Loucy (cell line): Measurements from ENCODE around the gene ATP5MC3.
"Not testable (repeated sequence)": the region's sequence is repeated elsewhere in the genome, so short reads cannot be mapped to it uniquely, and the experiment has no call there.

Experiments used
- H2AFZ ChIP-seq: fragments of 200-600 bp; sonication (generic); 2 replicates; pipeline ENCODE4 v1.6.0; 2016; ENCODE audit warnings: antibody characterized with exemption, mild to moderate bottlenecking, low read length, moderate library complexity
- H3F3A ChIP-seq: fragments of 200-600 bp; 2 replicates; pipeline ENCODE4 v1.6.0; 2016; ENCODE audit warnings: antibody characterized with exemption, low read depth, mild to moderate bottlenecking
- H3K27me3 ChIP-seq: fragments of 200-600 bp; sonication (generic); 2 replicates; pipeline ENCODE4 v1.6.1; 2014; ENCODE audit warnings: low read length, mild to moderate bottlenecking; ENCODE audit not compliant: insufficient read depth, poor library complexity, severe bottlenecking
- H3K36me3 ChIP-seq: fragments of 200-600 bp; sonication (generic); 2 replicates; pipeline ENCODE4 v1.6.1; 2016; ENCODE audit warnings: low read length; ENCODE audit not compliant: insufficient read depth
- H3K4me1 ChIP-seq: fragments of 200-600 bp; sonication (generic); 2 replicates; pipeline ENCODE4 v1.5.1; 2014; ENCODE audit warnings: low read length, mild to moderate bottlenecking; ENCODE audit not compliant: insufficient read depth, poor library complexity, severe bottlenecking
- H3K4me2 ChIP-seq: fragments of 200-600 bp; sonication (generic); 2 replicates; pipeline ENCODE4 v1.6.0; 2014; ENCODE audit warnings: antibody characterized with exemption, low read length, low read depth, mild to moderate bottlenecking; ENCODE audit not compliant: poor library complexity, severe bottlenecking
- H3K4me3 ChIP-seq: fragments of 200-600 bp; sonication (generic); 2 replicates; pipeline ENCODE4 v1.5.1; 2014; ENCODE audit warnings: low read length, mild to moderate bottlenecking, mixed read lengths; ENCODE audit not compliant: poor library complexity, severe bottlenecking
- H3K79me2 ChIP-seq: fragments of 200-600 bp; sonication (generic); 2 replicates; pipeline ENCODE4 v1.6.1; 2014; ENCODE audit warnings: low read length; ENCODE audit not compliant: insufficient read depth
- H3K9ac ChIP-seq: fragments of 200-600 bp; sonication (generic); 2 replicates; pipeline ENCODE4 v1.6.0; 2014; ENCODE audit warnings: mild to moderate bottlenecking, low read depth, low read length, moderate library complexity; ENCODE audit not compliant: poor library complexity, severe bottlenecking
- H3K9me2 ChIP-seq: fragments of 200-600 bp; sonication (generic); replicated peaks from 2 replicates; pipeline ENCODE4 v1.6.1; 2016; ENCODE audit warnings: low read depth, low read length, mixed read lengths
- H3K9me3 ChIP-seq: fragments of 200-600 bp; sonication (generic); 2 replicates; pipeline ENCODE4 v1.6.1; 2014; ENCODE audit warnings: mild to moderate bottlenecking, antibody characterized with exemption, low read length, low read depth; ENCODE audit not compliant: insufficient read depth
- H4K20me1 ChIP-seq: fragments of 200-600 bp; sonication (generic); 2 replicates; pipeline ENCODE4 v1.6.0; 2014; ENCODE audit warnings: antibody characterized with exemption, low read length, mild to moderate bottlenecking; ENCODE audit not compliant: insufficient read depth, poor library complexity, severe bottlenecking
- CTCF ChIP-seq: fragments of 200-600 bp; sonication (generic); conservative IDR thresholded peaks from 2 replicates; pipeline ENCODE4 v1.5.1; 2014; ENCODE audit warnings: mild to moderate bottlenecking, antibody characterized with exemption, low read length
- EZH2phosphoT487 ChIP-seq: fragments of 200-600 bp; IDR thresholded peaks from 2 replicates; pipeline ENCODE4 v1.6.1; 2018; ENCODE audit warnings: antibody characterized with exemption, mild to moderate bottlenecking, moderate library complexity, borderline replicate concordance

The ATP5MC3 gene

GRCh38 chr2:175181104-175181876 is at the start of gene ATP5MC3:
ATP5MC3 (minus strand) TSS chr2:175181710; CDS start chr2:175181393, 317 bp downstream.
- H3K79me2 ChIP-seq, result peaks cover 58% of the 10 kb centered on the region
- no peaks in the 10 kb centered on the region for H3F3A ChIP-seq
- H2AFZ ChIP-seq, result peak within 1 kb of the TSS; percentile 99
- TF ChIP-seq CTCF (peak; percentile 33; the same call in 1 of the 2 replicates), EZH2phosphoT487 (no peak)
- H4K20me1 ChIP-seq, result peaks cover 52% of the 10 kb centered on the region
- H3K4me1 ChIP-seq, result peaks cover 47% of the 10 kb centered on the region
- H3K4me2 ChIP-seq, result peak within 1 kb of the TSS; percentile 90
- H3K36me3 ChIP-seq, result peaks cover 34% of the 10 kb centered on the region; the same call in 1 of the 2 replicates
- H3K4me3 ChIP-seq, result peak within 1 kb of the TSS; percentile 98
- H3K9me3 ChIP-seq, result no peaks in the 10 kb centered on the region
- H3K9ac ChIP-seq, result peak within 1 kb of the TSS; percentile 98
- H3K27me3 ChIP-seq, result no peaks in the 10 kb centered on the region
- no peaks in the 10 kb centered on the region for H3K9me2 ChIP-seq

- not testable (repeated sequence) for H3K9ac ChIP-seq, H3F3A ChIP-seq, H3K79me2 ChIP-seq, H4K20me1 ChIP-seq, H3K36me3 ChIP-seq, H3K4me2 ChIP-seq, H2AFZ ChIP-seq, H3K9me3 ChIP-seq, H3K27me3 ChIP-seq, H3K9me2 ChIP-seq, H3K4me3 ChIP-seq
- H3K4me1 ChIP-seq, result peaks cover 24% of the 10 kb centered on the region
Observed at GRCh38 chr2:175228601-175229000, 47.1 kb upstream of the ATP5MC3 start.

DNA sequence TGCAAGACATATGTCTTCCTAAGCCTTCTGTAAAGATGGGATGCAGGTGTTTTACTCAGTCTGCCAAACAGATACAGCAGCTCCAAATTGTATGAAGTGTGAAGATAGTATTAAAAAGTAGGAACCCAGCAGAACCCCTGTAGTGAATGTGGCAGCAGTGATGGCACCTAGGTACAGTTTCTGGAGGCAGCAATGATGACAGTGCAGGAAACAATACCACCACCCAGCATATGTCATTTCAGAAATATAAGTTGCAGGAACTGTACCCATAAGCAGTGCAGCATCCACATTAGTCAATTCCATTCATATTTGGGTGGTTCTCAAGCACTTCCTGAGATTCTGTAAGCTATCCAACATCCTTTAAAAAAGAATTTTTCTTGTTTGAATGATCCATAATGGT is 46.7 kb upstream of the ATP5MC3 start:
- no peaks in the 10 kb centered on the region for H3F3A ChIP-seq
- H3K9me2 ChIP-seq, result no peaks in the 10 kb centered on the region
- no peak overlapping the region for H3K4me3 ChIP-seq
- H3K4me2 ChIP-seq, result no peak overlapping the region
- H3K79me2 ChIP-seq, result no peaks in the 10 kb centered on the region
- H3K9me3 ChIP-seq, result no peaks in the 10 kb centered on the region
- H3K36me3 ChIP-seq, result no peaks in the 10 kb centered on the region
- no peaks in the 10 kb centered on the region for H3K27me3 ChIP-seq
- no peak overlapping the region for H2AFZ ChIP-seq
- H3K9ac ChIP-seq, result no peak overlapping the region
- no peaks in the 10 kb centered on the region for H4K20me1 ChIP-seq
- TF ChIP-seq EZH2phosphoT487 (no peak), CTCF (no peak)
- H3K4me1 ChIP-seq, result peaks cover 20% of the 10 kb centered on the region

DNA sequence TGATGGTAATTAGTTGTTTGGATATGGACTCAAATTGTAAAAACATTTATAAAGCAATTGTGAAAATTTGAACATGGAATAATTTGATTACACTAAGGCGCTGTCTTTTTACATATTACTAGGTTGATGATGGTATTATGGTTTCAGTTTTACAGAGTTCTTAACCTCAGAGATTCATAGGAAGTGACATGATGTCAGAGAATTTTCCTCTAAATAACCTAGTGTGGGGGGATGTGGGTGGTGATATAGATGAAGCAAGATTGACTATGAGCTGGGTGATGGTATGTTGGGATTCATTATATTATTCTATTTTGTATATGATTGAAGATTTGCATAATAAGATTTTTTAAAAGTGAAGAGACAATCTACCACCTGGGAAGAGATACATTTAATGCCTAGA is 45.9 kb upstream of the ATP5MC3 start:
- no peak for TF ChIP-seq CTCF
- no peak for TF ChIP-seq EZH2phosphoT487
- Histone ChIP-seq H3F3A (no peaks in the 10 kb centered on the region), H3K9me3 (no peaks in the 10 kb centered on the region), H3K4me3 (no peak overlapping the region), H3K79me2 (no peaks in the 10 kb centered on the region), H3K9me2 (no peaks in the 10 kb centered on the region), H3K9ac (no peak overlapping the region), H3K36me3 (no peaks in the 10 kb centered on the region), H3K4me2 (no peak overlapping the region), H2AFZ (no peak overlapping the region), H3K4me1 (peaks cover 17% of the 10 kb centered on the region), H3K27me3 (no peaks in the 10 kb centered on the region), H4K20me1 (no peaks in the 10 kb centered on the region)
